Effector CD8-positive, alpha-beta T cell (primary cell): ENCODE data around the gene GNG7.
"Not testable (repeated sequence)": the region's sequence is repeated elsewhere in the genome, so short reads cannot be mapped to it uniquely, and the experiment has no call there.

Source experiments
- DNase-seq: peaks from one replicate; lab custom pipeline; 2025; lab: John Stamatoyannopoulos, UW

Gene GNG7

GRCh38 chr19:2511570-2511969, 190.9 kb downstream of the GNG7 start:
- no peak for DNase-seq

- no peak for DNase-seq
Observed at GRCh38 chr19:2509096-2509495, 193.4 kb downstream of the GNG7 start.

GRCh38 chr19:2507109-2507508, 195.4 kb downstream of the GNG7 start:
- no peak for DNase-seq

- DNase-seq = not testable (repeated sequence)
Observed at GRCh38 chr19:2506656-2507055, 195.8 kb downstream of the GNG7 start.

GRCh38 chr19:2503521-2504109, 198.9 kb downstream of the GNG7 start:
- peak; percentile 10 for DNase-seq

GRCh38 chr19:2500841-2501261, 201.6 kb downstream of the GNG7 start:
- no peak for DNase-seq

- no peak for DNase-seq
Observed at GRCh38 chr19:2500156-2500555, 202.3 kb downstream of the GNG7 start.

- DNase-seq = no peak
Observed at GRCh38 chr19:2497186-2497585, 205.3 kb downstream of the GNG7 start.

GRCh38 chr19:2495651-2496316, 206.7 kb downstream of the GNG7 start:
- no peak for DNase-seq

- no peak for DNase-seq
Observed at GRCh38 chr19:2495130-2495641, 207.3 kb downstream of the GNG7 start.

- peak; percentile 53 for DNase-seq
Observed at GRCh38 chr19:2494447-2495129, 207.9 kb downstream of the GNG7 start.

GRCh38 chr19:2494084-2494446, 208.4 kb downstream of the GNG7 start:
- no peak for DNase-seq

- DNase-seq = not testable (repeated sequence)
Observed at GRCh38 chr19:2493448-2493847, 209.0 kb downstream of the GNG7 start.

- DNase-seq = no peak
Observed at GRCh38 chr19:2492870-2493269, 209.6 kb downstream of the GNG7 start.

- DNase-seq = no peak
Observed at GRCh38 chr19:2491130-2491801, 211.2 kb downstream of the GNG7 start.

- DNase-seq = no peak
Observed at GRCh38 chr19:2490659-2491058, 211.8 kb downstream of the GNG7 start.

GRCh38 chr19:2488942-2489731, 213.4 kb downstream of the GNG7 start:
- no peak for DNase-seq

- DNase-seq = no peak
Observed at GRCh38 chr19:2488405-2488941, 214.0 kb downstream of the GNG7 start.

- DNase-seq = no peak
Observed at GRCh38 chr19:2487842-2488241, 214.7 kb downstream of the GNG7 start.

GRCh38 chr19:2487090-2487489, 215.4 kb downstream of the GNG7 start:
- no peak for DNase-seq

GRCh38 chr19:2485428-2485827, 217.1 kb downstream of the GNG7 start:
- no peak for DNase-seq
